WERI-Rb-1 (cell line): ENCODE data around the gene PSMA1.

ENCODE experiments used
- DNase-seq: peaks from one replicate; pipeline ENCODE4 v3.0.0-alpha.2; 2020
- H3K27ac ChIP-seq: fragments of 250-450 bp; sonication (Bioruptor Pico); 2 replicates; pipeline ENCODE4 v1.5.1; 2020; ENCODE audit warnings: mild to moderate bottlenecking, moderate library complexity
- H3K27me3 ChIP-seq: fragments of 250-450 bp; sonication (Bioruptor Pico); 2 replicates; pipeline ENCODE4 v1.5.1; 2021; ENCODE audit warnings: mild to moderate bottlenecking, low read depth, moderate library complexity; ENCODE audit not compliant: insufficient read depth, severe bottlenecking
- H3K36me3 ChIP-seq: fragments of 250-450 bp; sonication (Bioruptor Pico); 2 replicates; pipeline ENCODE4 v1.5.1; 2020; ENCODE audit warnings: mild to moderate bottlenecking, moderate library complexity
- H3K4me3 ChIP-seq: 2 replicates; pipeline ENCODE4 v1.5.1; 2011; ENCODE audit warnings: low read depth, mild to moderate bottlenecking, control low read depth, low read length
- H3K9me3 ChIP-seq: fragments of 250-450 bp; sonication (Bioruptor Pico); 2 replicates; pipeline ENCODE4 v1.5.1; 2021; ENCODE audit warnings: mild to moderate bottlenecking, moderate library complexity; ENCODE audit not compliant: severe bottlenecking
- CTCF ChIP-seq: IDR thresholded peaks from 2 replicates; pipeline ENCODE4 v1.5.1; 2011; ENCODE audit warnings: low read depth, mild to moderate bottlenecking, control low read depth, inconsistent platforms, low read length

PSMA1 gene

GRCh38 chr11:14544611-14545010, 24.4 kb upstream of the PSMA1 start:
- no peaks in the 10 kb centered on the region for H3K9me3 ChIP-seq
- no peaks in the 10 kb centered on the region for H3K36me3 ChIP-seq
- TF ChIP-seq CTCF: no peak
- DNase-seq: no peak
- no peaks in the 10 kb centered on the region for H3K27me3 ChIP-seq
- H3K4me3 ChIP-seq: no peak overlapping the region
- H3K27ac ChIP-seq: no peak overlapping the region

GRCh38 chr11:14543260-14543659, 23.1 kb upstream of the PSMA1 start:
- H3K36me3 ChIP-seq: no peaks in the 10 kb centered on the region

GRCh38 chr11:14542324-14542723, 22.1 kb upstream of the PSMA1 start:
- Histone ChIP-seq H3K36me3 (no peaks in the 10 kb centered on the region), H3K4me3 (no peak overlapping the region), H3K9me3 (no peaks in the 10 kb centered on the region), H3K27ac (no peak overlapping the region), H3K27me3 (no peaks in the 10 kb centered on the region)
- DNase-seq: no peak
- no peak for TF ChIP-seq CTCF

More at GRCh38 chr11:14543260-14543659, 23.1 kb upstream of the PSMA1 start:
- Histone ChIP-seq H3K9me3 (no peaks in the 10 kb centered on the region), H3K27ac (no peak overlapping the region), H3K27me3 (no peaks in the 10 kb centered on the region), H3K4me3 (no peak overlapping the region)
- DNase-seq: no peak
- no peak for TF ChIP-seq CTCF

GRCh38 chr11:14541192-14541947, 21.2 kb upstream of the PSMA1 start:
- no peak for DNase-seq
- no peak overlapping the region for H3K27ac ChIP-seq

GRCh38 chr11:14539982-14540421, 19.8 kb upstream of the PSMA1 start:
- no peak for TF ChIP-seq CTCF
- H3K27ac ChIP-seq: no peak overlapping the region
- no peaks in the 10 kb centered on the region for H3K27me3 ChIP-seq
- H3K9me3 ChIP-seq: no peaks in the 10 kb centered on the region
- DNase-seq: no peak
- no peak overlapping the region for H3K4me3 ChIP-seq
- no peaks in the 10 kb centered on the region for H3K36me3 ChIP-seq

More at GRCh38 chr11:14541192-14541947, 21.2 kb upstream of the PSMA1 start:
- Histone ChIP-seq H3K9me3 (no peaks in the 10 kb centered on the region), H3K27me3 (no peaks in the 10 kb centered on the region), H3K4me3 (no peak overlapping the region), H3K36me3 (no peaks in the 10 kb centered on the region)
- no peak for TF ChIP-seq CTCF

- Histone ChIP-seq H3K9me3 (no peaks in the 10 kb centered on the region), H3K27ac (no peak overlapping the region), H3K36me3 (no peaks in the 10 kb centered on the region), H3K27me3 (no peaks in the 10 kb centered on the region), H3K4me3 (no peak overlapping the region)
- no peak for DNase-seq
- TF ChIP-seq CTCF: no peak
These were observed 18.9 kb upstream of the PSMA1 start for GRCh38 chr11:14538926-14539554.
